Measurements from ENCODE around the gene CDYL2. TPM values are rescaled to one million over a fixed set of nuclear protein-coding genes. Genes with fewer than 3 reads are reported as not detected.
A peak's percentile ranks its signal among the peaks of the same experiment; 100 is the strongest.

Gene CDYL2, protein sequence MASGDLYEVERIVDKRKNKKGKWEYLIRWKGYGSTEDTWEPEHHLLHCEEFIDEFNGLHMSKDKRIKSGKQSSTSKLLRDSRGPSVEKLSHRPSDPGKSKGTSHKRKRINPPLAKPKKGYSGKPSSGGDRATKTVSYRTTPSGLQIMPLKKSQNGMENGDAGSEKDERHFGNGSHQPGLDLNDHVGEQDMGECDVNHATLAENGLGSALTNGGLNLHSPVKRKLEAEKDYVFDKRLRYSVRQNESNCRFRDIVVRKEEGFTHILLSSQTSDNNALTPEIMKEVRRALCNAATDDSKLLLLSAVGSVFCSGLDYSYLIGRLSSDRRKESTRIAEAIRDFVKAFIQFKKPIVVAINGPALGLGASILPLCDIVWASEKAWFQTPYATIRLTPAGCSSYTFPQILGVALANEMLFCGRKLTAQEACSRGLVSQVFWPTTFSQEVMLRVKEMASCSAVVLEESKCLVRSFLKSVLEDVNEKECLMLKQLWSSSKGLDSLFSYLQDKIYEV
- total RNA-seq, result 1 to 10 TPM; 2.5 to 8.8 (median 3.5) TPM
- 1 to 10 TPM; 1.2 to 1.9 (median 1.2) TPM for polyA plus RNA-seq

DNA sequence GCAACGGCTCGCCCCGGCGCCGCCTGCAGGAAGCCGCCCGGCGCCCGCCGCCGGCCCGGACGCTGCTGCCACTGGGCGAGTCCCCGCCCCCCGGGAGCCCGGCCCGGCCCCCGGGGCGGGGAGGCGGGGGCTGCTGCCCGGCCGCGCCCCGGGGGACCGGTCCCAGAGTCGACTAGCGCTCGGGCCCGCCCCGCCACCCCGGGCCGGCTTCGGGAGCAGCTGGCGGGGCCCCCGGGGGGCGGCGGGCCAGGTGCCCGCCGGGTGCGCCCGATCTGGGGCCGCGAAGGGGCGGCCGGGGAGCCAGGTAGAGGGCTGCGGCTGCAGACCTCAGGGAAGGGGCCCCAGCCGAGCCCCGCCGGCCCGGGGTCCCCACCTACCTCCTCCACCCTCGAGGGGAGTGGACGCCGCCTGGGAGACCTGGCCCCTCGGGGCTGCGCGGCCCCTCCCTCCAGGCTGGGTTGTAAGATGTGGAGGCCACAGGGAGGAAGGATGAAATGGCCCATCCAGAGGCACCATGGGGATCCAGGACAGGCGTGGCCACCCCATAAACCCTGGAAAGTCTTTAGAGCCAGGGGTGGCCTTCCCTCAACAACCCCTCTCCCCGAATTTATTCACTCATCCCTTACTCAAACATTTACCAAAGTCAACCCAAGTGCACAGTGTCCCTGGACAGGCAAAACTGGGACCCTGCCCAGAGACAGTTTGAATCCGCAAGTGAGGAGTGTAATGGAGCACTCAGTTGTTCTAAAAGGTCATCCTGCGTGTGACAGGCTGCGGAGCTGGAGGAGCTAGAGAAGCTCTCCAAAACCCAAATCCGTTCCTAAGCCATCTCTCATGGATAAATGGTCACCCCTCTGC is at the start of gene CDYL2:
CDYL2 (minus strand) TSS at position 73 of the 858 bp plus-strand sequence. CDS start 425 bp downstream, outside the sequence.
- intact Hi-C loops (cut with DNase I), result no loop called here
- 5 to 7% methylated on average over 63 of the region's 63 CpGs for WGBS, 2 donors
- Histone ChIP-seq H3K36me3 (no peaks in the 10 kb centered on the region), H3K9me3 (no peaks in the 10 kb centered on the region), H3K27me3 (no peaks in the 10 kb centered on the region), H3K4me1 (peaks cover 0 to 6% (median 5%) of the 10 kb centered on the region in 4 donors), H3K4me3 (peak within 1 kb of the TSS; percentile 51 to 64 (median 60)), H3K27ac (no peak within 1 kb of the TSS)
- TF ChIP-seq EP300 (IDR thresholded peaks at IDR 0.05) (no peak), POLR2A (IDR thresholded peaks at IDR 0.05) (no peak), POLR2AphosphoS5 (IDR thresholded peaks at IDR 0.05) (no peak)
- TF ChIP-seq, protein P1, sequence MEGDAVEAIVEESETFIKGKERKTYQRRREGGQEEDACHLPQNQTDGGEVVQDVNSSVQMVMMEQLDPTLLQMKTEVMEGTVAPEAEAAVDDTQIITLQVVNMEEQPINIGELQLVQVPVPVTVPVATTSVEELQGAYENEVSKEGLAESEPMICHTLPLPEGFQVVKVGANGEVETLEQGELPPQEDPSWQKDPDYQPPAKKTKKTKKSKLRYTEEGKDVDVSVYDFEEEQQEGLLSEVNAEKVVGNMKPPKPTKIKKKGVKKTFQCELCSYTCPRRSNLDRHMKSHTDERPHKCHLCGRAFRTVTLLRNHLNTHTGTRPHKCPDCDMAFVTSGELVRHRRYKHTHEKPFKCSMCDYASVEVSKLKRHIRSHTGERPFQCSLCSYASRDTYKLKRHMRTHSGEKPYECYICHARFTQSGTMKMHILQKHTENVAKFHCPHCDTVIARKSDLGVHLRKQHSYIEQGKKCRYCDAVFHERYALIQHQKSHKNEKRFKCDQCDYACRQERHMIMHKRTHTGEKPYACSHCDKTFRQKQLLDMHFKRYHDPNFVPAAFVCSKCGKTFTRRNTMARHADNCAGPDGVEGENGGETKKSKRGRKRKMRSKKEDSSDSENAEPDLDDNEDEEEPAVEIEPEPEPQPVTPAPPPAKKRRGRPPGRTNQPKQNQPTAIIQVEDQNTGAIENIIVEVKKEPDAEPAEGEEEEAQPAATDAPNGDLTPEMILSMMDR (IDR thresholded peaks at IDR 0.05), result no peak
- DNase-seq, result no peak

DNA sequence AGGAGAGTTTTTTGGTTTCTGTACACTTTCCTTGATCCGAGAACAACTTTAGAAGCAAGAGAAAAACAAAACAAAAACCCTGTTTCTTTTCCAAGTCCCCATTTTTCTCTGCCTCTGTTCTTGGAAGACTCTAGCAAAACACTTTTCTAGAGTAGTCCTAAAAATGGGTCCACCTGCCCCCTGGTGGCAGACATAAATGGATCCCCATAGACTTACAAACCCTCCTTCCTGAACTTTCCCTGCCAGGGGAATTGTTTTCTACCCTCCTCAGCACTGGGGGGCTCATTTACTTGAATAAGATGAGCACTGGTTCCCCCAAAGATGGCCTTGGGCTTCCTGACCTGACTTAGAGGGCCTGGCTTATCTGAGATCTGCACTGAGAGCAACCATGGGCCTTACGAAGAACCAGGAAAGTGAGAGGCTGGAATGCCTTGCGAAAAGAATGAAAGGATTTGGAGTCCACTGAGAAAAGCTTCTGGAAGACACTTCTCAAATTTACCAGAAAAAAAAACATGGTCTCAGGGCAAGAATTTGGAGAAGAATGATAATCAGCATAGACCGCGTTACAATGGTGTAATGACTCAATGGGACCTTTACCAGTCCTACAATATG is 48.0 kb upstream of the CDYL2 start:
- no peak overlapping the region for H3K4me3 ChIP-seq
- TF ChIP-seq POLR2A (IDR thresholded peaks at IDR 0.05) (no peak), EP300 (IDR thresholded peaks at IDR 0.05) (no peak), POLR2AphosphoS5 (IDR thresholded peaks at IDR 0.05) (no peak)
- TF ChIP-seq, protein P1 (IDR thresholded peaks at IDR 0.05), result no peak
- H3K36me3 ChIP-seq, result no peaks in the 10 kb centered on the region
- no peak overlapping the region for H3K27ac ChIP-seq
- intact Hi-C loops (cut with DNase I), result no loop called here
- no peaks in the 10 kb centered on the region for H3K4me1 ChIP-seq
- no peaks in the 10 kb centered on the region for H3K9me3 ChIP-seq
- DNase-seq, result no peak
- WGBS, 2 donors, result 95 to 96% methylated on average over 5 of the region's 5 CpGs
- H3K27me3 ChIP-seq, result no peaks in the 10 kb centered on the region

DNA sequence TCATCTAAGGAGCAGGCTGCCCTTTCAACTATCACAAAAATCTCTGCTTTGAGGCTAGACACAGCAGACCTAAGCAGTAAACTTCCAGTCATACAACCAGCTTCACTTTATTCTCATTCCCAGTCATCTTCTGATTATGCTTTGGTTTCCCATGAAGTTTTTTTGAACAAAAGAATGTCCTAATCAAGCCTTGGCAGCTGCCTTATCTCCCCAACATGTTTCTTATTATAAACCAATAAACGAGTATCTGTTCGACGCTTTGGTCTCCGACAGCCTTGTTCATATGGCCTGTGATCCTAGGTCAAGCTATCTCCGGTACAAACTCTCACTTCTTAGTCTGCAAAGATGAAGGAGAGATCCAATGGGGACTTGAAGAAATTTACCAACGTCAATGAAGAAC is 47.4 kb upstream of the CDYL2 start:
- Histone ChIP-seq H3K9me3 (no peaks in the 10 kb centered on the region), H3K36me3 (no peaks in the 10 kb centered on the region), H3K27me3 (no peaks in the 10 kb centered on the region), H3K27ac (no peak overlapping the region), H3K4me1 (no peaks in the 10 kb centered on the region), H3K4me3 (no peak overlapping the region)
- TF ChIP-seq, protein P1 (IDR thresholded peaks at IDR 0.05), result no peak
- TF ChIP-seq EP300 (IDR thresholded peaks at IDR 0.05) (no peak), POLR2A (IDR thresholded peaks at IDR 0.05) (no peak), POLR2AphosphoS5 (IDR thresholded peaks at IDR 0.05) (no peak)
- DNase-seq, result no peak
- 90 to 93% methylated on average over 6 of the region's 6 CpGs for WGBS, 2 donors
- intact Hi-C loops (cut with DNase I), result no loop called here

DNA sequence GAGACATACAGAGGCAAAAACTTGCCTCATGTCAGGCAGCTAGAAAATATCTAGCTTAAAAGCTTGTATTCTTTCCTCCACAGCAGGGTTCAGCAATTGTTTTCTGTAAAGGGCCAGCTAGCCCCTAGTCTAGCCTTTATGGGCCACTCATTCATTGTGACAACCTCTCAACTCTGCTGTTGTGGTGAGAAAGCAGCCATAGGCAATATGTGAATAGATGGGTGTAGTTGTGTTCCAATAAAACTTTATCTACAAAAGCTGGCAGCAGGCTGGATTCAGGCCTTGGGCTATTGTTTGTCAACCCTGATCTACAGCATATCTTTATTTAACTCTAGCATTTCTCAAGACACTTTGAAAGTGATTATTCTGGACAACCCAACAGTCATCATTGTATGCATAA is 46.4 kb upstream of the CDYL2 start:
- no peaks in the 10 kb centered on the region for H3K4me1 ChIP-seq
- no peak overlapping the region for H3K27ac ChIP-seq
- no peaks in the 10 kb centered on the region for H3K27me3 ChIP-seq
- intact Hi-C loops (cut with DNase I), result no loop called here
- H3K9me3 ChIP-seq, result no peaks in the 10 kb centered on the region
- no peak for DNase-seq
- TF ChIP-seq EP300 (IDR thresholded peaks at IDR 0.05) (no peak), POLR2A (IDR thresholded peaks at IDR 0.05) (no peak), POLR2AphosphoS5 (IDR thresholded peaks at IDR 0.05) (no peak)
- TF ChIP-seq, protein P1 (IDR thresholded peaks at IDR 0.05), result no peak
- H3K4me3 ChIP-seq, result no peak overlapping the region
- H3K36me3 ChIP-seq, result no peaks in the 10 kb centered on the region
